NCI-H187 (cell line): Measurements from ENCODE around the gene KIAA0753.

Source experiments
- DNase-seq, 2 experiments: peaks; one replicate each; lab custom pipeline; 2025; lab: John Stamatoyannopoulos, UW

Gene KIAA0753

GRCh38 chr17:6640536-6641246, at the start of gene KIAA0753, which contains the start of gene TXNDC17:
KIAA0753 (minus strand) TSS chr17:6640711; CDS start chr17:6635103, 5,608 bp downstream.
TXNDC17 (plus strand) TSS chr17:6641060; CDS start chr17:6641083, 23 bp downstream.
- DNase-seq: peak; percentile 41 to 88

GRCh38 chr17:6688944-6689343, 48.4 kb upstream of the KIAA0753 start:
- no peak for DNase-seq

- DNase-seq: no peak
Observed at GRCh38 chr17:6686026-6686425, 45.5 kb upstream of the KIAA0753 start.

- no peak for DNase-seq
Observed at GRCh38 chr17:6684881-6685767, 44.6 kb upstream of the KIAA0753 start.

GRCh38 chr17:6684460-6684783, 43.9 kb upstream of the KIAA0753 start:
- DNase-seq: no peak

GRCh38 chr17:6683730-6684459, 43.4 kb upstream of the KIAA0753 start:
- no peak for DNase-seq

- DNase-seq: no peak
Observed at GRCh38 chr17:6683081-6683684, 42.7 kb upstream of the KIAA0753 start.

- DNase-seq: no peak
Observed at GRCh38 chr17:6682339-6682738, 41.8 kb upstream of the KIAA0753 start.

- no peak for DNase-seq
Observed at GRCh38 chr17:6681671-6682070, 41.2 kb upstream of the KIAA0753 start.

- no peak for DNase-seq
Observed at GRCh38 chr17:6681176-6681575, 40.7 kb upstream of the KIAA0753 start.

- DNase-seq: no peak
Observed at GRCh38 chr17:6679241-6679640, 38.7 kb upstream of the KIAA0753 start.

GRCh38 chr17:6677946-6678345, 37.4 kb upstream of the KIAA0753 start:
- DNase-seq: no peak

GRCh38 chr17:6677158-6677831, 36.8 kb upstream of the KIAA0753 start:
- no peak for DNase-seq

GRCh38 chr17:6676802-6677157, 36.3 kb upstream of the KIAA0753 start:
- no peak for DNase-seq

- DNase-seq: no peak
Observed at GRCh38 chr17:6675201-6675825, 34.8 kb upstream of the KIAA0753 start.

GRCh38 chr17:6674586-6674985, 34.1 kb upstream of the KIAA0753 start:
- no peak for DNase-seq

GRCh38 chr17:6671431-6671830, 30.9 kb upstream of the KIAA0753 start:
- DNase-seq: no peak

- no peak for DNase-seq
Observed at GRCh38 chr17:6670999-6671398, 30.5 kb upstream of the KIAA0753 start.

- DNase-seq: no peak
Observed at GRCh38 chr17:6670571-6670970, 30.1 kb upstream of the KIAA0753 start.

- no peak for DNase-seq
Observed at GRCh38 chr17:6669479-6670212, 29.1 kb upstream of the KIAA0753 start.
